Measurements from ENCODE around the gene PIGR. TPM values are rescaled to one million over a fixed set of nuclear protein-coding genes. Genes with fewer than 3 reads are reported as not detected.

PIGR gene
- polyA plus RNA-seq, 1 of the 3 experiments (the other 2 are of a cell fraction), result not detected

- no peaks in the 10 kb centered on the region for H3K36me3 ChIP-seq (replicated peaks in 1 of 2; ENCODE audit: control insufficient read depth in 1 of 2, insufficient read depth in 2 of 2, low read length in 1 of 2)
- H3K79me2 ChIP-seq (ENCODE audit: insufficient read depth), result no peaks in the 10 kb centered on the region
- H3K4me2 ChIP-seq, result no peak overlapping the region
- DNase-seq, result no peak
- no peak overlapping the region for H3K9ac ChIP-seq
- CTCF ChIA-PET, result interaction anchor here (1.3 to 2.3 kb wide), 4 partner anchors 8 to 207 kb away, joined by 3 to 8 read pairs (median 8); no protein-coding TSS in a partner anchor
- H3K9me2 ChIP-seq, result no peaks in the 10 kb centered on the region
- no peaks in the 10 kb centered on the region for H3K4me1 ChIP-seq (ENCODE audit: control insufficient read depth in 1 of 2, insufficient read depth in 2 of 2, low read depth in 1 of 2, low read length in 1 of 2)
- POLR2A ChIA-PET, result no interaction called here
- no peak overlapping the region for H2AFZ ChIP-seq (ENCODE audit: low read depth)
- H3K9me3 ChIP-seq, result no peaks in the 10 kb centered on the region
- H3K4me3 ChIP-seq (ENCODE audit: low read depth in 2 of 2, low read length in 1 of 2), result no peak overlapping the region
- H4K20me1 ChIP-seq (ENCODE audit: insufficient read depth), result no peaks in the 10 kb centered on the region
- 15% methylated on average over 5 of the region's 6 CpGs for WGBS (ENCODE audit: low lambda C conversion rate)
- H3K27ac ChIP-seq (ENCODE audit: low read depth in 2 of 2, low read length in 1 of 2), result no peak overlapping the region
- TF ChIP-seq ZBTB33 (IDR thresholded peaks at IDR 0.05; ENCODE audit: borderline replicate concordance, low read depth), result no peak
- peaks cover 47% of the 10 kb centered on the region; the same call in 1 of the 2 replicates for H3K27me3 ChIP-seq (ENCODE audit: insufficient read depth)
- H3F3A ChIP-seq (replicated peaks; ENCODE audit: insufficient read depth), result no peaks in the 10 kb centered on the region
These were observed 4.4 kb downstream of the PIGR start for GRCh38 chr1:206941766-206942418.

- ChIA-PET POLR2A (no interaction called here), CTCF (interaction anchor here (1.0 to 1.3 kb wide), 2 partner anchors 64 to 206 kb away, joined by 3 read pairs; no protein-coding TSS in a partner anchor)
- H3K79me2 ChIP-seq (ENCODE audit: insufficient read depth), result no peaks in the 10 kb centered on the region
- no peaks in the 10 kb centered on the region for H3F3A ChIP-seq (replicated peaks; ENCODE audit: insufficient read depth)
- no peaks in the 10 kb centered on the region for H3K9me3 ChIP-seq
- no peaks in the 10 kb centered on the region for H3K9me2 ChIP-seq
- H4K20me1 ChIP-seq (ENCODE audit: insufficient read depth), result no peaks in the 10 kb centered on the region
- 52% methylated on average over 3 of the region's 3 CpGs for WGBS (ENCODE audit: low lambda C conversion rate)
- no peak for DNase-seq
- no peak overlapping the region for H2AFZ ChIP-seq (ENCODE audit: low read depth)
- no peak overlapping the region for H3K27ac ChIP-seq (ENCODE audit: low read depth in 2 of 2, low read length in 1 of 2)
- H3K9ac ChIP-seq, result no peak overlapping the region
- peaks cover 40% of the 10 kb centered on the region; the same call in 1 of the 2 replicates for H3K27me3 ChIP-seq (ENCODE audit: insufficient read depth)
- H3K4me1 ChIP-seq (ENCODE audit: control insufficient read depth in 1 of 2, insufficient read depth in 2 of 2, low read depth in 1 of 2, low read length in 1 of 2), result no peaks in the 10 kb centered on the region
- H3K36me3 ChIP-seq (replicated peaks in 1 of 2; ENCODE audit: control insufficient read depth in 1 of 2, insufficient read depth in 2 of 2, low read length in 1 of 2), result no peaks in the 10 kb centered on the region
- no peak overlapping the region for H3K4me2 ChIP-seq
- no peak overlapping the region for H3K4me3 ChIP-seq (ENCODE audit: low read depth in 2 of 2, low read length in 1 of 2)
- TF ChIP-seq NRF1 (IDR thresholded peaks at IDR 0.05; ENCODE audit: low read depth, low read length) (no peak), RCOR1 (IDR thresholded peaks at IDR 0.05; ENCODE audit: low read length) (no peak), CHD2 (IDR thresholded peaks at IDR 0.05; ENCODE audit: low read length, partially characterized antibody) (no peak), RAD21 (IDR thresholded peaks at IDR 0.05; ENCODE audit: low read length) (no peak), USF2 (IDR thresholded peaks at IDR 0.05; ENCODE audit: borderline replicate concordance, low read depth, low read length) (no peak), PBX3 (IDR thresholded peaks at IDR 0.05) (no peak), TAF1 (IDR thresholded peaks at IDR 0.05; ENCODE audit: borderline replicate concordance, low read depth, low read length) (no peak), JUND (IDR thresholded peaks at IDR 0.05) (no peak), MXI1 (IDR thresholded peaks at IDR 0.05; ENCODE audit: low read depth, low read length) (no peak), IRF3 (IDR thresholded peaks at IDR 0.05; ENCODE audit: low read depth, low read length) (no peak), USF1 (IDR thresholded peaks at IDR 0.05; ENCODE audit: borderline replicate concordance, low read depth) (no peak), REST (IDR thresholded peaks at IDR 0.05; ENCODE audit: low read depth, low read length) (no peak), ELF1 (IDR thresholded peaks at IDR 0.05) (no peak), ZBTB33 (IDR thresholded peaks at IDR 0.05; ENCODE audit: borderline replicate concordance, low read depth) (no peak)
These were observed 5.7 kb downstream of the PIGR start for GRCh38 chr1:206940588-206940936.

Data from SK-N-SH (cell line).